MM.1S (cell line): ENCODE data around the gene HABP4.

Source experiments
- DNase-seq: peaks from one replicate; pipeline ENCODE4 v3.0.0-alpha.2; 2015
- H2AFZ ChIP-seq: fragments of 300-600 bp; sonication (generic); 2 replicates; pipeline ENCODE4 v1.6.0; 2016; ENCODE audit warnings: antibody characterized with exemption, low read length
- H3F3A ChIP-seq: fragments of 300-600 bp; sonication (generic); 2 replicates; pipeline ENCODE4 v1.6.1; 2016; ENCODE audit warnings: mild to moderate bottlenecking, antibody characterized with exemption, low read length, moderate library complexity, mixed read lengths; ENCODE audit not compliant: insufficient read depth
- H3K27ac ChIP-seq: fragments of 300-600 bp; sonication (generic); 2 replicates; pipeline ENCODE4 v1.5.1; 2016; ENCODE audit warnings: mild to moderate bottlenecking, low read length
- H3K27me3 ChIP-seq: fragments of 300-600 bp; sonication (generic); replicated peaks from 2 replicates; pipeline ENCODE4 v1.6.0; 2016; ENCODE audit warnings: low read length; ENCODE audit not compliant: insufficient read depth
- H3K36me3 ChIP-seq: fragments of 300-600 bp; sonication (generic); replicated peaks from 2 replicates; pipeline ENCODE4 v1.6.1; 2016; ENCODE audit warnings: mild to moderate bottlenecking, low read length, mixed read lengths; ENCODE audit not compliant: insufficient read depth
- H3K4me1 ChIP-seq: fragments of 300-600 bp; sonication (generic); 2 replicates; pipeline ENCODE4 v1.6.1; 2016; ENCODE audit warnings: low read length, mixed read lengths
- H3K4me2 ChIP-seq: fragments of 300-600 bp; sonication (generic); 2 replicates; pipeline ENCODE4 v1.6.0; 2016; ENCODE audit warnings: low read depth, low read length
- H3K4me3 ChIP-seq: fragments of 300-600 bp; sonication (generic); 2 replicates; pipeline ENCODE4 v1.5.1; 2016; ENCODE audit warnings: low read length, mixed read lengths
- H3K79me2 ChIP-seq: fragments of 300-600 bp; sonication (generic); 2 replicates; pipeline ENCODE4 v1.6.1; 2016; ENCODE audit warnings: mixed run types, low read length, mixed read lengths
- H3K9ac ChIP-seq: fragments of 300-600 bp; sonication (generic); 2 replicates; pipeline ENCODE4 v1.6.1; 2016; ENCODE audit warnings: low read length, mixed read lengths
- H3K9me2 ChIP-seq: fragments of 300-600 bp; sonication (generic); replicated peaks from 2 replicates; pipeline ENCODE4 v1.6.1; 2016; ENCODE audit warnings: mild to moderate bottlenecking, low read length, mixed read lengths; ENCODE audit not compliant: insufficient read depth
- H3K9me3 ChIP-seq: fragments of 300-600 bp; sonication (generic); replicated peaks from 2 replicates; pipeline ENCODE4 v1.6.1; 2016; ENCODE audit warnings: mild to moderate bottlenecking, low read length, mixed read lengths; ENCODE audit not compliant: insufficient read depth
- H4K20me1 ChIP-seq: fragments of 300-600 bp; sonication (generic); 2 replicates; pipeline ENCODE4 v1.6.1; 2016; ENCODE audit warnings: mild to moderate bottlenecking, low read length, moderate library complexity, mixed read lengths; ENCODE audit not compliant: insufficient read depth
- CTCF ChIP-seq: fragments of 300-600 bp; sonication (generic); IDR thresholded peaks from 2 replicates; pipeline ENCODE4 v1.5.1; 2016; ENCODE audit warnings: antibody characterized with exemption, low read length, mixed read lengths
- EZH2 ChIP-seq: fragments of 300-600 bp; sonication (generic); optimal IDR thresholded peaks from 2 replicates; pipeline ENCODE3; 2017; ENCODE audit warnings: low read depth, mild to moderate bottlenecking, antibody characterized with exemption, low read length, mixed read lengths
- EZH2phosphoT487 ChIP-seq: fragments of 300-600 bp; sonication (generic); IDR thresholded peaks from 2 replicates; pipeline ENCODE4 v1.6.1; 2018; ENCODE audit warnings: antibody characterized with exemption, low read length

Gene HABP4

GRCh38 chr9:96540106-96540505, 90.1 kb downstream of the HABP4 start:
- Histone ChIP-seq H3K79me2 (no peaks in the 10 kb centered on the region), H3K27ac (no peak overlapping the region), H3K9me2 (no peaks in the 10 kb centered on the region), H2AFZ (no peak overlapping the region), H3K27me3 (no peaks in the 10 kb centered on the region), H3K9ac (no peak overlapping the region), H3K4me3 (no peak overlapping the region), H4K20me1 (no peaks in the 10 kb centered on the region), H3K36me3 (no peaks in the 10 kb centered on the region), H3K9me3 (no peaks in the 10 kb centered on the region), H3K4me2 (no peak overlapping the region), H3K4me1 (no peaks in the 10 kb centered on the region), H3F3A (no peaks in the 10 kb centered on the region)
- no peak for TF ChIP-seq EZH2phosphoT487
- no peak for TF ChIP-seq CTCF
- no peak for TF ChIP-seq EZH2
- no peak for DNase-seq
